ENCODE data around the gene ANO1. TPM values are rescaled to one million over a fixed set of nuclear protein-coding genes. Genes with fewer than 3 reads are reported as not detected.

ANO1 gene
- total and polyA plus RNA-seq, 2 of the 8 experiments (the other 6 are each of a cell fraction or from before 2014, with no cell fraction given) = 4.7 to 5.0 TPM

DNA sequence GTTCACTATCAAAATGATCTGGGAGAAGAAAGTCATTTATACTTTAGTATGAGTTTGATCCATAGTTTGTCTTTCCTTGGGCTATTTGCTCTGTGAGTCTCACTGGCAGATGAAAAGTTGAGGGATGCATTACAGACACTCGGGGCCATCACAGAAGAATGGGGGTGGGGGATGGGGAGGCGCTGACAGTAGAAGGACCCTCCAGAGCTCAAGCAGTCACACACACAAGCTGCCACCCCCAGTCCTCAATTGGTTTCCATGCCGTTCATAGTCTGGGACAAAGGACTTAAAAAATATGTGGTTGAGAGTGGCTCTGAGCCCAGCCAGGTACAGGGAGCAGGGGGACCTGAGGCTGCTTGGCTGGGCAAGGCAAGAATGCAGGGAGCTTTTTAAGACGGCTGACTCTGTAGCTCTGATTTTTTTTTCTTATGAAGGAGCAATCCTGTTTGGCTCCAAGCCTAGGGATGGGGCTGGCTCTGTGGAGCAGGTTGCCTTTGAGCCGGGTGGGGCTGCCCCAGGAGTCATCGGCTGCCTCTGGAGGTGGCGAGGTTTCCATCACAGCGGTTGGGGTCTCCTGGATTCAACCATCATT is 13.3 kb upstream of the ANO1 start (continued):
- TF ChIP-seq ASH2L (IDR thresholded peaks at IDR 0.05; ENCODE audit: low read length) (no peak), EGR1 (IDR thresholded peaks at IDR 0.05; ENCODE audit: borderline replicate concordance, low read depth, low read length) (no peak)
